Liver (tissue), 9 donors: Measurements from ENCODE around the gene PLA2G4A. TPM values are rescaled to one million over a fixed set of nuclear protein-coding genes. Genes with fewer than 3 reads are reported as not detected.

Source experiments
- DNase-seq: peaks from one replicate; pipeline ENCODE4 v3.0.0-alpha.2; 2017; ENCODE audit warnings: low spot score
- H3K27ac ChIP-seq, 2 donors: one replicate each; pipeline ENCODE4 v1.7.0; 2013; ENCODE audit warnings: inconsistent platforms in 2 of 2, low read length in 2 of 2, control low read depth in 1 of 2, low read depth in 1 of 2, mild to moderate bottlenecking in 1 of 2
- H3K27me3 ChIP-seq, 4 donors: one replicate each; pipeline versions ENCODE4 v1.6.1 to v1.7.0; 2013; ENCODE audit warnings: low read length in 3 of 4, inconsistent platforms in 1 of 4, mild to moderate bottlenecking in 1 of 4, moderate library complexity in 1 of 4; ENCODE audit not compliant: control insufficient read depth in 4 of 4, insufficient read depth in 4 of 4
- H3K36me3 ChIP-seq, 4 donors: one replicate each; pipeline versions ENCODE4 v1.6.1 to v1.7.0; 2013; ENCODE audit warnings: low read length in 3 of 4, mild to moderate bottlenecking in 3 of 4, low read depth in 1 of 4, moderate library complexity in 1 of 4; ENCODE audit not compliant: control insufficient read depth in 4 of 4, insufficient read depth in 3 of 4
- H3K4me1 ChIP-seq, 4 donors: one replicate each; pipeline versions ENCODE4 v1.6.1 to v1.7.0; 2013; ENCODE audit warnings: low read length in 3 of 4, mild to moderate bottlenecking in 3 of 4, moderate library complexity in 1 of 4; ENCODE audit not compliant: control insufficient read depth in 4 of 4, insufficient read depth in 4 of 4
- H3K4me3 ChIP-seq, 3 donors: one replicate each; pipeline versions ENCODE4 v1.6.1 to v1.7.0; 2013; ENCODE audit warnings: low read length in 3 of 3, control low read depth in 1 of 3, low read depth in 1 of 3, mild to moderate bottlenecking in 1 of 3
- H3K9ac ChIP-seq, 2 donors: one replicate each; pipeline ENCODE4 v1.7.0; 2013; ENCODE audit warnings: low read length in 2 of 2, mild to moderate bottlenecking in 2 of 2, moderate library complexity in 2 of 2, control low read depth in 1 of 2, low read depth in 1 of 2
- H3K9me3 ChIP-seq, 4 donors: one replicate each; pipeline versions ENCODE4 v1.6.1 to v1.7.0; 2013; ENCODE audit warnings: low read length in 3 of 4; ENCODE audit not compliant: control insufficient read depth in 4 of 4
- FOXA1 ChIP-seq: IDR thresholded peaks from 2 replicates; pipeline ENCODE4 v1.6.1; 2016; ENCODE audit warnings: antibody characterized with exemption
- FOXA2 ChIP-seq: IDR thresholded peaks from 2 replicates; pipeline ENCODE4 v1.6.1; 2016; ENCODE audit warnings: antibody characterized with exemption
- GABPA ChIP-seq, 2 donors: IDR thresholded peaks in 1 of 2; conservative IDR thresholded peaks in 1 of 2; 2 replicates each; pipeline ENCODE4 v1.6.1; 2016; ENCODE audit warnings: antibody characterized with exemption in 2 of 2, mild to moderate bottlenecking in 1 of 2, moderate library complexity in 1 of 2
- RAD21 ChIP-seq, 2 donors: IDR thresholded peaks; 2 replicates each; pipeline ENCODE4 v1.6.1; 2016; ENCODE audit warnings: antibody characterized with exemption in 2 of 2, mild to moderate bottlenecking in 2 of 2
- RXRA ChIP-seq, 2 donors: IDR thresholded peaks; 2 replicates each; pipeline ENCODE4 v1.6.1; 2017 to 2018; ENCODE audit warnings: antibody characterized with exemption in 2 of 2, mild to moderate bottlenecking in 1 of 2
- SP1 ChIP-seq: IDR thresholded peaks from 2 replicates; pipeline ENCODE4 v1.6.1; 2018; ENCODE audit warnings: antibody characterized with exemption, mild to moderate bottlenecking
- TAF1 ChIP-seq: conservative IDR thresholded peaks from 2 replicates; pipeline ENCODE4 v1.6.1; 2016; ENCODE audit warnings: antibody characterized with exemption, mild to moderate bottlenecking
- YY1 ChIP-seq: IDR thresholded peaks from 2 replicates; pipeline ENCODE4 v1.6.1; 2016; ENCODE audit warnings: antibody characterized with exemption, mild to moderate bottlenecking
- WGBS: extraction: QIAGEN DNeasy Blood & Tissue Kit; methylation state at CpG from one replicate; pipeline ENCODE4 v1.1.7; 2013; 5-methylcytosine and 5-hydroxymethylcytosine counted together
- polyA plus RNA-seq, 2 donors: library from polyadenylated mRNA; stranded (reverse) in 1 of 2; unstranded in 1 of 2; fragments of 200-250 nt in 1 of 2; fragments of >200 nt in 1 of 2; fragmentation: Nextera tagmentation in 1 of 2; extraction: Ambion mirVana in 1 of 2; gene quantifications; one replicate each; pipeline versions ENCODE4 v1.2.1 to v1.2.3, GENCODE V29; 2013 to 2015
- total RNA-seq, 2 donors: library from RNA; depleted of rRNA; stranded (reverse); fragments of >200 nt; gene quantifications; one replicate each; pipeline ENCODE4 v1.2.3, GENCODE V29; 2014
- TF ChIP-seq, protein P1 (sequence below): IDR thresholded peaks from 2 replicates; pipeline ENCODE4 v1.6.1; 2016; ENCODE audit warnings: antibody characterized with exemption
- TF ChIP-seq, protein P2 (sequence below): IDR thresholded peaks from 2 replicates; pipeline ENCODE4 v1.6.1; 2016; ENCODE audit warnings: antibody characterized with exemption, mild to moderate bottlenecking
- TF ChIP-seq, protein P3 (sequence below): fragments of 150-350 bp; IDR thresholded peaks from 2 replicates; pipeline ENCODE4 v1.5.1; 2017; ENCODE audit warnings: improper control_type of control experiment, low read depth, low read length; ENCODE audit not compliant: missing input control
- donor health status: healthy.
- donor health status: healthy.
- donor health status: healthy.
- donor health status: healthy.
- donor health status: healthy.

PLA2G4A gene
- total and polyA plus RNA-seq, 4 donors, result 0.39 to 2.5 (median 1.1) TPM

DNA sequence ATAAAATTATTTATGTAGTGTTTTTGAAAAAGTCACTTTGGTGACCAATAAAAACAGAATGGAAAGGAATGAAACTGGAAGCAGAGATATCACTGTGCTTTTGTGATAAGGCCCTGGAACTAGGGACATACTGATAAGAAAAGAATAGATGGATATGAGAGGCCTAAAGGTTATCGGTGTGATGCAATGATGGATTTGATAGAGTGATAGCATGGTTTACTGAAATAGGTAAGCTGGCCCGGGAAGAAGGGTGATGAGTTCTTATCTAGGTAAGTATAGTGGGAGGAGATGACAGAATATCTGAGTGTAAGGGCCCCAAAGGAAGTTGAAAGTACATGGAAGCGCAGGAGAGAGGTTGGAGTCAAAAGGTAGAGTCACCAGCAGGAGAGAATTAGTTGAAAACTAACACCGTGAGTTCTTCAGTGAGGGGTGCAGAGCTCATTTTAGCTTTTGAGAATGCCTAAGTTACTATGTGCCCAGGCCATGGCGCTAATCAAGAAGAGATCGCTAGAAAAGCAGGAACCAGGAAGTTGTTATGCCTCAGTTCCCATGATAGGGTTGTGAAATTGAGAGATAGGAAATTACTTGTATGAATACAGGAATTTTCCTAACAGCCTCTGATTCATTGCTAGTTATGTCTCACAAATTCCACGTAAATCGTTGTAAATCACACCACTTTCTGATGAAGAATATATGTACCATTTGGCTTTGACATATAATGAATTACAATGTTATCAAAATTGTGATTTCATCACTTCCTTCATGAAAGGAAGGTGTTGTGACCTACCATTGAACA, 115.3 kb downstream of the PLA2G4A start:
- DNase-seq, result no peak
- no peaks in the 10 kb centered on the region for H3K27me3 ChIP-seq
- H3K36me3 ChIP-seq, result no peaks in the 10 kb centered on the region
- TF ChIP-seq SP1 (no peak), RAD21 (IDR thresholded peaks at IDR 0.05) (no peak), TAF1 (no peak), FOXA1 (no peak), YY1 (no peak)
- TF ChIP-seq, protein P1, sequence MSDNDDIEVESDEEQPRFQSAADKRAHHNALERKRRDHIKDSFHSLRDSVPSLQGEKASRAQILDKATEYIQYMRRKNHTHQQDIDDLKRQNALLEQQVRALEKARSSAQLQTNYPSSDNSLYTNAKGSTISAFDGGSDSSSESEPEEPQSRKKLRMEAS, result no peak
- TF ChIP-seq, protein P2, sequence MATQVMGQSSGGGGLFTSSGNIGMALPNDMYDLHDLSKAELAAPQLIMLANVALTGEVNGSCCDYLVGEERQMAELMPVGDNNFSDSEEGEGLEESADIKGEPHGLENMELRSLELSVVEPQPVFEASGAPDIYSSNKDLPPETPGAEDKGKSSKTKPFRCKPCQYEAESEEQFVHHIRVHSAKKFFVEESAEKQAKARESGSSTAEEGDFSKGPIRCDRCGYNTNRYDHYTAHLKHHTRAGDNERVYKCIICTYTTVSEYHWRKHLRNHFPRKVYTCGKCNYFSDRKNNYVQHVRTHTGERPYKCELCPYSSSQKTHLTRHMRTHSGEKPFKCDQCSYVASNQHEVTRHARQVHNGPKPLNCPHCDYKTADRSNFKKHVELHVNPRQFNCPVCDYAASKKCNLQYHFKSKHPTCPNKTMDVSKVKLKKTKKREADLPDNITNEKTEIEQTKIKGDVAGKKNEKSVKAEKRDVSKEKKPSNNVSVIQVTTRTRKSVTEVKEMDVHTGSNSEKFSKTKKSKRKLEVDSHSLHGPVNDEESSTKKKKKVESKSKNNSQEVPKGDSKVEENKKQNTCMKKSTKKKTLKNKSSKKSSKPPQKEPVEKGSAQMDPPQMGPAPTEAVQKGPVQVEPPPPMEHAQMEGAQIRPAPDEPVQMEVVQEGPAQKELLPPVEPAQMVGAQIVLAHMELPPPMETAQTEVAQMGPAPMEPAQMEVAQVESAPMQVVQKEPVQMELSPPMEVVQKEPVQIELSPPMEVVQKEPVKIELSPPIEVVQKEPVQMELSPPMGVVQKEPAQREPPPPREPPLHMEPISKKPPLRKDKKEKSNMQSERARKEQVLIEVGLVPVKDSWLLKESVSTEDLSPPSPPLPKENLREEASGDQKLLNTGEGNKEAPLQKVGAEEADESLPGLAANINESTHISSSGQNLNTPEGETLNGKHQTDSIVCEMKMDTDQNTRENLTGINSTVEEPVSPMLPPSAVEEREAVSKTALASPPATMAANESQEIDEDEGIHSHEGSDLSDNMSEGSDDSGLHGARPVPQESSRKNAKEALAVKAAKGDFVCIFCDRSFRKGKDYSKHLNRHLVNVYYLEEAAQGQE, result no peak
- TF ChIP-seq, protein P3, sequence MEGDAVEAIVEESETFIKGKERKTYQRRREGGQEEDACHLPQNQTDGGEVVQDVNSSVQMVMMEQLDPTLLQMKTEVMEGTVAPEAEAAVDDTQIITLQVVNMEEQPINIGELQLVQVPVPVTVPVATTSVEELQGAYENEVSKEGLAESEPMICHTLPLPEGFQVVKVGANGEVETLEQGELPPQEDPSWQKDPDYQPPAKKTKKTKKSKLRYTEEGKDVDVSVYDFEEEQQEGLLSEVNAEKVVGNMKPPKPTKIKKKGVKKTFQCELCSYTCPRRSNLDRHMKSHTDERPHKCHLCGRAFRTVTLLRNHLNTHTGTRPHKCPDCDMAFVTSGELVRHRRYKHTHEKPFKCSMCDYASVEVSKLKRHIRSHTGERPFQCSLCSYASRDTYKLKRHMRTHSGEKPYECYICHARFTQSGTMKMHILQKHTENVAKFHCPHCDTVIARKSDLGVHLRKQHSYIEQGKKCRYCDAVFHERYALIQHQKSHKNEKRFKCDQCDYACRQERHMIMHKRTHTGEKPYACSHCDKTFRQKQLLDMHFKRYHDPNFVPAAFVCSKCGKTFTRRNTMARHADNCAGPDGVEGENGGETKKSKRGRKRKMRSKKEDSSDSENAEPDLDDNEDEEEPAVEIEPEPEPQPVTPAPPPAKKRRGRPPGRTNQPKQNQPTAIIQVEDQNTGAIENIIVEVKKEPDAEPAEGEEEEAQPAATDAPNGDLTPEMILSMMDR, result no peak
- no peak overlapping the region for H3K27ac ChIP-seq
- no peak overlapping the region for H3K4me3 ChIP-seq
- WGBS, result 65% methylated on average over 8 of the region's 8 CpGs
- no peaks in the 10 kb centered on the region for H3K9me3 ChIP-seq
- H3K9ac ChIP-seq, result no peak overlapping the region
- no peaks in the 10 kb centered on the region for H3K4me1 ChIP-seq

DNA sequence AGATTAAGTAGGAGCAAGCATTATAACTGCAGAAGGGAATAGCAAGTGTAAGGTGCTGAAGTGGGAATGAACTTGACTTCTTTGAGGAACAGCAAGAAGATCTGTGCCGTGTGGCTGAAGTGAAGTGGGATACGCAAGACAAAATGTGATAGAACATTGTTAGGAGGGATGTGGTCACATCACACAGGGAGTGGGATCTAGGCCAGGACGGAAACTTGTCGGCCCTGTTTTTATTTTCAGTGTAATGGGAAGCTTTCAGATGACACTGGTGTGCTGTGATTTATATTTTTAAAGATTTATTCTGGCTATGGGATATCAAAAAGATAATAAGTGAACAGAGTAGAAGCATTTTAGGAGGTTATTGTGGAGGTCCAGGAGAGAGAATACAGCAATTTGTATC, 116.4 kb downstream of the PLA2G4A start:
- TF ChIP-seq RXRA (IDR thresholded peaks at IDR 0.05) (no peak), TAF1 (no peak), GABPA (IDR thresholded peaks at IDR 0.05 in 1 of 2, conservative IDR thresholded peaks at IDR 0.05 in 1 of 2) (no peak), FOXA2 (no peak)
- TF ChIP-seq, protein P1, result no peak
- H3K9me3 ChIP-seq, result no peaks in the 10 kb centered on the region
- no peak overlapping the region for H3K27ac ChIP-seq
- no peaks in the 10 kb centered on the region for H3K4me1 ChIP-seq
- DNase-seq, result no peak
- H3K27me3 ChIP-seq, result no peaks in the 10 kb centered on the region
- no peak overlapping the region for H3K9ac ChIP-seq
- no peak overlapping the region for H3K4me3 ChIP-seq
- 86% methylated on average over 4 of the region's 4 CpGs for WGBS
- H3K36me3 ChIP-seq, result no peaks in the 10 kb centered on the region
